Tibial nerve (tissue), 4 donors: Measurements from ENCODE around the gene CATSPER3. TPM values are rescaled to one million over a fixed set of nuclear protein-coding genes. Genes with fewer than 3 reads are reported as not detected.

Experiments used
- DNase-seq, 2 donors: peaks; one replicate each; pipeline ENCODE4 v3.0.0-alpha.2; 2019; ENCODE audit warnings: low spot score in 2 of 2
- H3K27ac ChIP-seq, 4 donors: fragments of 200-600 bp; sonication (generic) in 3 of 4; one replicate each; pipeline ENCODE4 v1.5.1; 2017 to 2019; ENCODE audit warnings: mild to moderate bottlenecking in 1 of 4
- H3K27me3 ChIP-seq, 2 donors: fragments of 200-600 bp; sonication (generic) in 1 of 2; one replicate each; pipeline versions ENCODE4 v1.5.1 to v1.6.0; 2017 to 2019
- H3K36me3 ChIP-seq, 3 donors: fragments of 200-600 bp; sonication (generic); one replicate each; pipeline ENCODE4 v1.5.1; 2018 to 2019
- H3K4me1 ChIP-seq, 4 donors: fragments of 200-600 bp; sonication (generic) in 3 of 4; one replicate each; pipeline ENCODE4 v1.5.1; 2017 to 2019
- H3K4me3 ChIP-seq, 4 donors: fragments of 200-600 bp; sonication (generic) in 3 of 4; one replicate each; pipeline ENCODE4 v1.5.1; 2017 to 2019; ENCODE audit warnings: mild to moderate bottlenecking in 1 of 4, moderate library complexity in 1 of 4
- H3K9me3 ChIP-seq, 4 donors: fragments of 200-600 bp; sonication (generic) in 3 of 4; one replicate each; pipeline ENCODE4 v1.5.1; 2017 to 2019
- EP300 ChIP-seq, 2 donors: sonication (generic); formaldehyde crosslinking; IDR thresholded peaks; one replicate each; pipeline ENCODE4 v1.6.1; 2017; ENCODE audit warnings: antibody characterized with exemption in 2 of 2, mild to moderate bottlenecking in 1 of 2
- POLR2A ChIP-seq, 2 donors: fragments of 450-650 bp; IDR thresholded peaks; one replicate each; pipeline ENCODE4 v1.6.1; 2017; ENCODE audit warnings: antibody characterized with exemption in 2 of 2, mild to moderate bottlenecking in 2 of 2, moderate library complexity in 2 of 2
- WGBS, 2 donors: methylation state at CpG; one replicate each; pipeline ENCODE4 v1.1.5; 2018; 5-methylcytosine and 5-hydroxymethylcytosine counted together
- total RNA-seq, 4 donors: library from RNA; depleted of rRNA; stranded (reverse); fragments of >200 nt; gene quantifications; one replicate each; pipeline ENCODE4 v1.1.0, GENCODE V29; 2016
- TF ChIP-seq, protein P1 (sequence below), 5 experiments: fragments of 200-600 bp in 3 of 5; fragments of 450-650 bp in 2 of 5; sonication (generic) in 3 of 5; IDR thresholded peaks; one replicate each; pipeline ENCODE4 v1.5.1; 2016 to 2019; ENCODE audit warnings: antibody characterized with exemption in 5 of 5, mild to moderate bottlenecking in 3 of 5, moderate library complexity in 2 of 5

CATSPER3 gene
- total RNA-seq, 4 donors from 2014 or later, result 0.90 to 1.3 TPM; not detected in 2

DNA sequence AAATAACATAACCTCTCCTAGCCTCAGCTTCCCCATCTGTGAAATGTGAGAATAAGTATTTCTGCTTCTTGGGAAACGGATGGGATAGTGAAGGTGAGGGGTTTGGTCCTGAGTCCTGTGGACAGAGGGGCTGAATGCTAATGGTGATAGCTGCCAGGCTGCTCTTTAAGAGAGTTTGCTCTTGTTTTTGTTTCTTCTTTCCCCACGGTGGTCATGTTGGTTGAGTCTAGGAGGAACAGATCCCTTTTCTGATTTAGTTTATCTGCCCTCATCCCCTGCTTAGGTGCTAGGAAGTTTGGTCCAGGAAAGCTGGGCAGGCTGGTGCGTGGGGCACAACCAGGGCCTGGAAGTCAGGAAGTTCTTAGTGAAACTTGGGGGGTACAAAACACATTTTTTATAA, 74.0 kb downstream of the CATSPER3 start:
- H3K27ac ChIP-seq, result no peak overlapping the region
- H3K27me3 ChIP-seq, result peaks cover 5 to 96% of the 10 kb centered on the region in 2 donors
- H3K4me3 ChIP-seq, result no peak overlapping the region
- no peaks in the 10 kb centered on the region for H3K9me3 ChIP-seq
- no peaks in the 10 kb centered on the region for H3K36me3 ChIP-seq
- TF ChIP-seq POLR2A (IDR thresholded peaks at IDR 0.05) (no peak), EP300 (IDR thresholded peaks at IDR 0.05) (no peak)
- TF ChIP-seq, protein P1, sequence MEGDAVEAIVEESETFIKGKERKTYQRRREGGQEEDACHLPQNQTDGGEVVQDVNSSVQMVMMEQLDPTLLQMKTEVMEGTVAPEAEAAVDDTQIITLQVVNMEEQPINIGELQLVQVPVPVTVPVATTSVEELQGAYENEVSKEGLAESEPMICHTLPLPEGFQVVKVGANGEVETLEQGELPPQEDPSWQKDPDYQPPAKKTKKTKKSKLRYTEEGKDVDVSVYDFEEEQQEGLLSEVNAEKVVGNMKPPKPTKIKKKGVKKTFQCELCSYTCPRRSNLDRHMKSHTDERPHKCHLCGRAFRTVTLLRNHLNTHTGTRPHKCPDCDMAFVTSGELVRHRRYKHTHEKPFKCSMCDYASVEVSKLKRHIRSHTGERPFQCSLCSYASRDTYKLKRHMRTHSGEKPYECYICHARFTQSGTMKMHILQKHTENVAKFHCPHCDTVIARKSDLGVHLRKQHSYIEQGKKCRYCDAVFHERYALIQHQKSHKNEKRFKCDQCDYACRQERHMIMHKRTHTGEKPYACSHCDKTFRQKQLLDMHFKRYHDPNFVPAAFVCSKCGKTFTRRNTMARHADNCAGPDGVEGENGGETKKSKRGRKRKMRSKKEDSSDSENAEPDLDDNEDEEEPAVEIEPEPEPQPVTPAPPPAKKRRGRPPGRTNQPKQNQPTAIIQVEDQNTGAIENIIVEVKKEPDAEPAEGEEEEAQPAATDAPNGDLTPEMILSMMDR (IDR thresholded peaks at IDR 0.05), result no peak
- no peak for DNase-seq
- peaks cover 0 to 25% (median 6%) of the 10 kb centered on the region in 4 donors for H3K4me1 ChIP-seq
- 63 to 69% methylated on average over 3 of the region's 3 CpGs for WGBS, 2 donors

DNA sequence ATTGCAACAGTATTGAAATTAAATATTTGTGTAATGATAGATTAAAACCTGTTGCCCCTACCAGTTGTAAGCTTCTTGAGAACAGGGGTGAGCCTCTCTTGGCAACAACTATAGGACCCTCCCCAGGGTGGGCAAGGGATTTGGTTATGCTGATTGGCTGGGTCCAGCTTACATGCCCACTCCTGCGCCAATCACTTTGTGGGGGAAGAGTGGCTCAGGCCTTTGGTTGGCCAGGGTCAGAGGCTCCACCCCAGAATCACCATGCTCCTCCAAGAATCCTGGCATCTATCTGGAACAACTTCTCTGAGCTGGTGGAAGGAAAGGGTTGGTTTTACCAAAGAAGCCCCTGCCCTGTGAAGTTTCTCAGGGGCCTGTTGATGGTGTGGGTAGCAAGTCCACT, 74.9 kb downstream of the CATSPER3 start:
- Histone ChIP-seq H3K4me1 (peaks cover 0 to 25% (median 6%) of the 10 kb centered on the region in 4 donors), H3K4me3 (no peak overlapping the region), H3K27ac (no peak overlapping the region), H3K27me3 (peaks cover 5 to 94% of the 10 kb centered on the region in 2 donors), H3K9me3 (no peaks in the 10 kb centered on the region), H3K36me3 (no peaks in the 10 kb centered on the region)
- 86 to 93% methylated on average over 1 of the region's 1 CpG for WGBS, 2 donors
- TF ChIP-seq, protein P1 (IDR thresholded peaks at IDR 0.05), result no peak
- TF ChIP-seq EP300 (IDR thresholded peaks at IDR 0.05) (no peak), POLR2A (IDR thresholded peaks at IDR 0.05) (no peak)
- DNase-seq, result no peak

DNA sequence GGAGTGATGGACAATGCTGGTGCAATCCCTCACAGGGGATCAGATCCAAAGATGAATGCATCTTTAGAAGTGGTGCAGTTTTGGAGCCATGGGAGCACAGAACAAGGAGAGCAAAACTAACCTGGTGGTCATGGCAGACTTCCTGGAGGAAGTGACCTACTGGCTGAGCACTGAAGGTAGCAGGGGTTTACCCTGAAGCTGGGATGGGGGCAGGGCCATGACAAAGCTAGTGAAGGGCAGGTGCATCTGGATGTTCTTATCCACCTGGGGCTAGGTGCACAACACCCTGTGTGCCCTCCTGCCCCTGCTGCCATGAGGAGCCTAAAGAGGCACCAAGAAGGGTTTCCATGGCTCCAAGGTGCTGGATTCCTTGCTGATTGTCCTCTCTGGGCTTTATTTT, 77.8 kb downstream of the CATSPER3 start:
- Histone ChIP-seq H3K36me3 (no peaks in the 10 kb centered on the region), H3K27ac (no peak overlapping the region), H3K4me3 (no peak overlapping the region), H3K9me3 (no peaks in the 10 kb centered on the region), H3K27me3 (peaks cover 0 to 87% of the 10 kb centered on the region in 2 donors), H3K4me1 (peaks cover 0 to 5% (median 0%) of the 10 kb centered on the region in 4 donors)
- TF ChIP-seq POLR2A (IDR thresholded peaks at IDR 0.05), result no peak
- DNase-seq, result no peak

DNA sequence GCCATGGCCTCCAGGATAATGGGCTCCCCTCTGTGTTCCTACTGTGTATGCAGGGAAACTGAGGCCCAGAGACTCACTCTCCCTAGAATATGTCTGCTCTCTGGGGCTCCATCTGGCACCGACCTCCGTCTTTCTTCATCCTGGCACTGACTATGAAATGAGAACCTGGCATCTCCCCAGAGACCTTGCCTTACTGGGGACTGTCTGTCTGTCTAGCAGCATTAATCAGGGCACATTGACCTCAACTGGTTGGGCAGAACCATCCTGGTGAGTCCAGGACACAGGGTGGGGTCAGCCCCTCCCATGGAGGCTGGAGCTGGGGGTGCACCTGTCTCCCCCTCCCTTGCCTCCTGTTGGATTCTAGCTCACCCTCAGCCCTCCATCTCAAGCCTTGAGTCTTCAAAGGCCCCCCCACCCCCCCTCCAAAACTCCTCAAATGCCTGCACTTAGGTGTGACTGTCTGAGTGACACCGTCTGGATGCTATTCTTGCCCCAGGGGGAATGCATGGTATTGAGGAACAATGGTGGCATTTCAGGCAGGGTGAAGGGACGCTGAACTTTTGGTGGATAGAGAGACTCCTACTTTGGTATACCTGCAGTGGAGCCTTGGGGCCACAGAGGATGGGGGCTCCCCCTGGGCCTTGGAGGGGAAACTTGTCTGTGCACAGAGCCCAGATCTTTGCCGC, 79.1 kb downstream of the CATSPER3 start:
- Histone ChIP-seq H3K27me3 (peaks cover 0 to 87% of the 10 kb centered on the region in 2 donors), H3K36me3 (no peaks in the 10 kb centered on the region), H3K27ac (no peak overlapping the region), H3K9me3 (no peaks in the 10 kb centered on the region), H3K4me3 (no peak overlapping the region), H3K4me1 (no peaks in the 10 kb centered on the region)
- 60 to 67% methylated on average over 5 of the region's 5 CpGs for WGBS, 2 donors
- TF ChIP-seq, protein P1 (IDR thresholded peaks at IDR 0.05), result no peak
- TF ChIP-seq POLR2A (IDR thresholded peaks at IDR 0.05) (no peak), EP300 (IDR thresholded peaks at IDR 0.05) (no peak)
- no peak for DNase-seq

DNA sequence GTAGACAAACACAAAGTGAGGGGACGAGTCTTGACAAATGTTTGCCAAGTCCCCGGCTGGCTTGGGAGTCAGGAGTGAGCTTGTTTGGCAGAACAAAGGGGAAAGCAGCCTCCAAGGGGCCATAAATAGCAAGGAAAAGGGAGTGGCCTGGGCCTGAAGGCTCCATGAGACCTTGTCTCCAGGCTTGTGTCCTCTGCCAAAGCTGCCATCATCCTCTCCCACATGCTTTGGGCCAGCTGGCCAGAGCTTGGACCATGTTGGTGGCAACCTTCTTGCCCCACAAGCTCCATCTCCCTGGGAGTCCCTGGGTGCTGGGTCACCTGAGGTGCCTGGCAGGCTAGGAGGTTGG, 79.6 kb downstream of the CATSPER3 start:
- no peak overlapping the region for H3K4me3 ChIP-seq
- H3K27ac ChIP-seq, result no peak overlapping the region
- H3K4me1 ChIP-seq, result no peaks in the 10 kb centered on the region
- no peaks in the 10 kb centered on the region for H3K9me3 ChIP-seq
- TF ChIP-seq POLR2A (IDR thresholded peaks at IDR 0.05), result no peak
- no peak for TF ChIP-seq EP300 (IDR thresholded peaks at IDR 0.05)
- TF ChIP-seq, protein P1 (IDR thresholded peaks at IDR 0.05), result no peak
- H3K27me3 ChIP-seq, result peaks cover 0 to 89% of the 10 kb centered on the region in 2 donors
- WGBS, 2 donors, result 21 to 29% methylated on average over 2 of the region's 2 CpGs
- no peaks in the 10 kb centered on the region for H3K36me3 ChIP-seq
- no peak for DNase-seq
